Osteoblast (primary cell): ENCODE results near the gene SAPCD2. TPM values are rescaled to one million over a fixed set of nuclear protein-coding genes. Genes with fewer than 3 reads are reported as not detected.

Experiments
- DNase-seq: peaks from one replicate; pipeline ENCODE4 v3.0.0; 2011; ENCODE audit warnings: low spot score, mixed read lengths; ENCODE audit not compliant: insufficient read length; ENCODE audit errors: missing footprints
- H2AFZ ChIP-seq: 2 replicates; pipeline ENCODE4 v1.6.0; 2011; ENCODE audit warnings: mild to moderate bottlenecking, low read length
- H3K27ac ChIP-seq: 2 replicates; pipeline ENCODE4 v1.5.1; 2011; ENCODE audit warnings: mild to moderate bottlenecking, low read depth, low read length, moderate library complexity
- H3K27me3 ChIP-seq: 2 replicates; pipeline ENCODE4 v1.6.0; 2012; ENCODE audit warnings: mild to moderate bottlenecking, control low read depth, inconsistent platforms, low read length, moderate library complexity; ENCODE audit not compliant: insufficient read depth
- H3K36me3 ChIP-seq: 2 replicates; pipeline ENCODE4 v1.5.1; 2011; ENCODE audit warnings: mild to moderate bottlenecking, low read length, control low read depth, moderate library complexity; ENCODE audit not compliant: insufficient read depth
- H3K4me1 ChIP-seq: 2 replicates; pipeline ENCODE4 v1.5.1; 2011; ENCODE audit warnings: mild to moderate bottlenecking, low read length, control low read depth, moderate library complexity; ENCODE audit not compliant: insufficient read depth
- H3K4me2 ChIP-seq: 2 replicates; pipeline ENCODE4 v1.6.0; 2011; ENCODE audit warnings: mild to moderate bottlenecking, low read length; ENCODE audit not compliant: insufficient read depth
- H3K4me3 ChIP-seq: fragments of 200-600 bp; sonication (generic); 3 replicates; pipeline ENCODE4 v1.5.1; 2012; ENCODE audit warnings: mild to moderate bottlenecking, low read length, inconsistent platforms; ENCODE audit not compliant: insufficient read depth
- H3K79me2 ChIP-seq: 2 replicates; pipeline ENCODE4 v1.6.0; 2012; ENCODE audit warnings: mild to moderate bottlenecking, low read length, control low read depth, inconsistent platforms; ENCODE audit not compliant: insufficient read depth
- H3K9me3 ChIP-seq: 2 replicates; pipeline ENCODE4 v1.5.1; 2011; ENCODE audit warnings: low read depth, low read length, control low read depth
- H4K20me1 ChIP-seq: 2 replicates; pipeline ENCODE4 v1.6.0; 2012; ENCODE audit warnings: mild to moderate bottlenecking, low read length, control low read depth; ENCODE audit not compliant: insufficient read depth
- total RNA-seq: library from RNA; depleted of rRNA; stranded (reverse); fragments of >200 nt; gene quantifications from 2 replicates; pipeline ENCODE4 v1.2.3, GENCODE V29; 2012
- TF ChIP-seq, protein P1 (sequence below): IDR thresholded peaks from 2 replicates; pipeline ENCODE4 v1.5.1; 2011; ENCODE audit warnings: mild to moderate bottlenecking, low read depth, low read length, moderate library complexity; ENCODE audit errors: extremely low read depth

The SAPCD2 gene
- total RNA-seq, 1 donor, result 1.1 TPM

DNA sequence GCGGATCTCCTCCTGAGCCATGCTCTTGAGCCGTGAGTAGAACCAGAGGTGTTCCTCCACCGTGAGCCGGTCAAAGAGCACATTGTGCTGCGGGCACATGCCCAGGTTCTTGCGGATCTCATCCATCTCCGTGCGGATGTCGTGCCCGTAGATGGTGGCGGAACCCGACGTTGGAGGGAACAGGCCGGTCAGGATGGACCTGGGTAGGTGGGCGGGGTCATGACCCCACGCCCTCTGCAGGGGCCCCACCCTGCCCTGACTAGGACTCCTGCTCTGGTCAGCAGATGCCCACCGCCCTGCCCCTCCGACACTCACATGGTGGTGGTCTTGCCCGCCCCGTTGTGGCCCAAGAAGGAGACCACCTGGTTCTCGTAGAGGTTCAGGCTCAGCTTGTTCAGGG lies 54.4 kb downstream of the SAPCD2 start:
- TF ChIP-seq, protein P1, sequence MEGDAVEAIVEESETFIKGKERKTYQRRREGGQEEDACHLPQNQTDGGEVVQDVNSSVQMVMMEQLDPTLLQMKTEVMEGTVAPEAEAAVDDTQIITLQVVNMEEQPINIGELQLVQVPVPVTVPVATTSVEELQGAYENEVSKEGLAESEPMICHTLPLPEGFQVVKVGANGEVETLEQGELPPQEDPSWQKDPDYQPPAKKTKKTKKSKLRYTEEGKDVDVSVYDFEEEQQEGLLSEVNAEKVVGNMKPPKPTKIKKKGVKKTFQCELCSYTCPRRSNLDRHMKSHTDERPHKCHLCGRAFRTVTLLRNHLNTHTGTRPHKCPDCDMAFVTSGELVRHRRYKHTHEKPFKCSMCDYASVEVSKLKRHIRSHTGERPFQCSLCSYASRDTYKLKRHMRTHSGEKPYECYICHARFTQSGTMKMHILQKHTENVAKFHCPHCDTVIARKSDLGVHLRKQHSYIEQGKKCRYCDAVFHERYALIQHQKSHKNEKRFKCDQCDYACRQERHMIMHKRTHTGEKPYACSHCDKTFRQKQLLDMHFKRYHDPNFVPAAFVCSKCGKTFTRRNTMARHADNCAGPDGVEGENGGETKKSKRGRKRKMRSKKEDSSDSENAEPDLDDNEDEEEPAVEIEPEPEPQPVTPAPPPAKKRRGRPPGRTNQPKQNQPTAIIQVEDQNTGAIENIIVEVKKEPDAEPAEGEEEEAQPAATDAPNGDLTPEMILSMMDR, result no peak
- H3K9me3 ChIP-seq, result no peaks in the 10 kb centered on the region
- no peaks in the 10 kb centered on the region for H4K20me1 ChIP-seq

DNA sequence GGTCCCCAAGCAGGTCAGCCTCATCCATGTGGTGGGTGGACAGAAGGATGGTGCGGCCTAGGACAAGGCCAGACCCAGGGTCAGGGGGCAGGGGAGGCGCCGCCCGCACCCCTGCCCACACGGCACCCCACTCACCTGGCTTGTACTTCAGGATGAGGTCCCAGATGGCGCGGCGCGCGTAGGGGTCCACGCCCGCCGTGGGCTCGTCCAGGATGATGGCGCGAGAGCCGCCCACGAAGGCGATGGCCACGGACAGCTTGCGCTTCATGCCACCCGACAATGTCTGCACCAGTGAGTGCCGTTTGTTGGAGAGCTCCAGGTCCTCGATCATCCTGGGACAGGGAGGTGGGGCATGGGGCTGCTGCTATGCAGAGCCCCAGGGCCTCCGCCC lies 54.8 kb downstream of the SAPCD2 start:
- Histone ChIP-seq H3K4me2 (no peak overlapping the region), H3K9me3 (no peaks in the 10 kb centered on the region), H3K27ac (no peak overlapping the region), H3K36me3 (no peaks in the 10 kb centered on the region), H2AFZ (no peak overlapping the region), H3K79me2 (no peaks in the 10 kb centered on the region), H3K4me1 (no peaks in the 10 kb centered on the region), H3K27me3 (no peaks in the 10 kb centered on the region), H4K20me1 (no peaks in the 10 kb centered on the region), H3K4me3 (no peak overlapping the region)
- no peak for DNase-seq
- TF ChIP-seq, protein P1, result no peak

More for the DNA sequence above, 54.4 kb downstream of the SAPCD2 start:
- Histone ChIP-seq H3K4me2 (no peak overlapping the region), H3K4me3 (no peak overlapping the region), H3K36me3 (no peaks in the 10 kb centered on the region), H3K4me1 (no peaks in the 10 kb centered on the region), H3K79me2 (no peaks in the 10 kb centered on the region), H3K27ac (no peak overlapping the region), H2AFZ (no peak overlapping the region), H3K27me3 (no peaks in the 10 kb centered on the region)
- DNase-seq, result no peak

DNA sequence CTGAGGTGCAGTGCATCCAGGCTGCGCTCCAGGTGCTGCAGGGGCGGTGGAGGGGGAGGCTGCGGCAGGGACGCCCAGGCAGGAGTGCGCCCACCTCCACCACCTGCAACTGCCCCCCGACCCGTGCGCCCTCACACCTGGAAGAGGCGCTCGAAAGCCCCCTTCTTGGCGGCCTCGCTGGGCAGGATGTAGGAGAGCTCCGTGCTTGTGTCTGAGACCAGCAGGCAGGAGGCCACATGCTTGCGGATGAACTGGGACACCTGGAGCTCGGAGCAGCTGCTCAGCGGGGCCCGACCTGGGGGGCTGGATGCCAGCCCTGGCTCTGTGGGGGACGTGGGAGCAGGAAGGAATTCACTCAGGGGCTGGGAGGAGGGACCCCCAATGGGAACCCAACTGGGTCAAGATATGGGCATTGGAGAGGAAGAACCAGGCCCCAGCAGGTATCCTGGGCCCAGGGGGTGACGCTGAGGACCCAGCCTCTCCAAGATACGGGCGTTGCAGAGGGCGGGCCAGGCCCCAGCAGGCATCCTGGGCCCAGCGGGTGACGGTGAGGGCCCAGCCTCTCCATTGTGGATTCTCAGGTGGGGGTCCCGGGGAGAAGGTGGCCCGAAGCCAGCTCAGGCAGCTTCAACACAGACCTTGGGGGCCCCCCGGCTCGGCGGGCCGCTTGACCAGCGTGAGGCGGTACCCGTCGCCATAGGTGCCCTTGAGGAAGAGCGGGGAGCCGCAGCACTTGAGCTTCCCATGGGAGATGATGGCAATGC lies 55.4 kb downstream of the SAPCD2 start:
- no peak for DNase-seq
- TF ChIP-seq, protein P1, result no peak
- H3K79me2 ChIP-seq, result no peaks in the 10 kb centered on the region
- no peaks in the 10 kb centered on the region for H3K9me3 ChIP-seq
- H3K4me3 ChIP-seq, result no peak overlapping the region
- H4K20me1 ChIP-seq, result no peaks in the 10 kb centered on the region
- no peaks in the 10 kb centered on the region for H3K4me1 ChIP-seq
- H2AFZ ChIP-seq, result no peak overlapping the region
- H3K4me2 ChIP-seq, result no peak overlapping the region
- H3K27ac ChIP-seq, result no peak overlapping the region
- H3K27me3 ChIP-seq, result no peaks in the 10 kb centered on the region
- no peaks in the 10 kb centered on the region for H3K36me3 ChIP-seq

DNA sequence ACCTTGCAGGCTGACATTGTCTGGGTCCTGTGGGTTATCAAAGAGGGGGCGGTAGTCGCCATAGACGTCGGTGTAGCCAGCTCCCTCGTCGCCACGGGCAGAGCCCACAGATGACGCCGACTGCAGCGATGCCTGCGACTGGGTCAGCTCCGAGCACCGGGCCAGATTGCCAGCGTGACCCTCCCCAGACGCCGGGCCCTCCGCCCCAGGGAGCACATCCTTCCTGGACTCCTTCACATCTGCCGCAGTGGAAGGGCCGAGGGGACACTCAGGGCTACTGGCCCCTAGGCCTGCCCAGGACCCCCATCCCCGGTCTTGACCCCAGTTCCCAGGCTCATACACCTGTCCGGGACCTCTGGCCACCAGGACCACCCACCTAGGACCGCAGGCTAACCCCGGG lies 56.2 kb downstream of the SAPCD2 start:
- no peaks in the 10 kb centered on the region for H3K9me3 ChIP-seq
- TF ChIP-seq, protein P1, result no peak
- no peaks in the 10 kb centered on the region for H3K79me2 ChIP-seq
- no peaks in the 10 kb centered on the region for H4K20me1 ChIP-seq
- H3K27me3 ChIP-seq, result no peaks in the 10 kb centered on the region
- no peak overlapping the region for H3K4me2 ChIP-seq
- H3K4me1 ChIP-seq, result no peaks in the 10 kb centered on the region
- H3K4me3 ChIP-seq, result no peak overlapping the region
- no peak overlapping the region for H3K27ac ChIP-seq
- DNase-seq, result no peak
- H3K36me3 ChIP-seq, result no peaks in the 10 kb centered on the region
- no peak overlapping the region for H2AFZ ChIP-seq
